GM18858 (cell line): ENCODE data around the gene DGCR6L.
"Not testable (repeated sequence)": the region's sequence is repeated elsewhere in the genome, so short reads cannot be mapped to it uniquely, and the experiment has no call there.

Experiments used
- ATAC-seq: cut with Tn5 transposase; IDR thresholded peaks from one replicate; pipeline ENCODE4 v1.9.1; 2021; ENCODE audit not compliant: unreplicated experiment

Gene DGCR6L

GRCh38 chr22:20310773-20311172 is 9.1 kb downstream of the DGCR6L start:
- ATAC-seq, result not testable (repeated sequence)

- ATAC-seq, result not testable (repeated sequence)
These were observed 9.7 kb downstream of the DGCR6L start for GRCh38 chr22:20310180-20310579.

- ATAC-seq, result not testable (repeated sequence)
These were observed 10.8 kb downstream of the DGCR6L start for GRCh38 chr22:20308806-20309650.

- ATAC-seq, result not testable (repeated sequence)
These were observed 12.1 kb downstream of the DGCR6L start for GRCh38 chr22:20307448-20308447.

GRCh38 chr22:20306646-20307447 is 13.0 kb downstream of the DGCR6L start:
- ATAC-seq, result not testable (repeated sequence)

GRCh38 chr22:20305894-20306645 is 13.8 kb downstream of the DGCR6L start:
- no peak for ATAC-seq

GRCh38 chr22:20305230-20305893 is 14.5 kb downstream of the DGCR6L start:
- ATAC-seq, result not testable (repeated sequence)

GRCh38 chr22:20304646-20305045 is 15.2 kb downstream of the DGCR6L start:
- no peak for ATAC-seq

- not testable (repeated sequence) for ATAC-seq
These were observed 16.7 kb downstream of the DGCR6L start for GRCh38 chr22:20303229-20303534.

GRCh38 chr22:20302438-20303228 is 17.2 kb downstream of the DGCR6L start:
- ATAC-seq, result no peak

GRCh38 chr22:20299746-20300136 is 20.1 kb downstream of the DGCR6L start:
- ATAC-seq, result no peak

GRCh38 chr22:20298803-20299745 is 20.8 kb downstream of the DGCR6L start:
- no peak for ATAC-seq

- no peak for ATAC-seq
These were observed 21.6 kb downstream of the DGCR6L start for GRCh38 chr22:20298110-20298802.

- no peak for ATAC-seq
These were observed 22.3 kb downstream of the DGCR6L start for GRCh38 chr22:20297414-20298109.

GRCh38 chr22:20296598-20296997 is 23.3 kb downstream of the DGCR6L start:
- no peak for ATAC-seq

GRCh38 chr22:20295262-20296064 is 24.4 kb downstream of the DGCR6L start:
- ATAC-seq, result no peak
